GM19467 (cell line): ENCODE measurements around the gene P2RX5.

Source experiments
- ATAC-seq: cut with Tn5 transposase; IDR thresholded peaks from one replicate; pipeline ENCODE4 v1.9.1; 2021; ENCODE audit warnings: mild to moderate bottlenecking, moderate library complexity; ENCODE audit not compliant: unreplicated experiment

P2RX5 gene

DNA sequence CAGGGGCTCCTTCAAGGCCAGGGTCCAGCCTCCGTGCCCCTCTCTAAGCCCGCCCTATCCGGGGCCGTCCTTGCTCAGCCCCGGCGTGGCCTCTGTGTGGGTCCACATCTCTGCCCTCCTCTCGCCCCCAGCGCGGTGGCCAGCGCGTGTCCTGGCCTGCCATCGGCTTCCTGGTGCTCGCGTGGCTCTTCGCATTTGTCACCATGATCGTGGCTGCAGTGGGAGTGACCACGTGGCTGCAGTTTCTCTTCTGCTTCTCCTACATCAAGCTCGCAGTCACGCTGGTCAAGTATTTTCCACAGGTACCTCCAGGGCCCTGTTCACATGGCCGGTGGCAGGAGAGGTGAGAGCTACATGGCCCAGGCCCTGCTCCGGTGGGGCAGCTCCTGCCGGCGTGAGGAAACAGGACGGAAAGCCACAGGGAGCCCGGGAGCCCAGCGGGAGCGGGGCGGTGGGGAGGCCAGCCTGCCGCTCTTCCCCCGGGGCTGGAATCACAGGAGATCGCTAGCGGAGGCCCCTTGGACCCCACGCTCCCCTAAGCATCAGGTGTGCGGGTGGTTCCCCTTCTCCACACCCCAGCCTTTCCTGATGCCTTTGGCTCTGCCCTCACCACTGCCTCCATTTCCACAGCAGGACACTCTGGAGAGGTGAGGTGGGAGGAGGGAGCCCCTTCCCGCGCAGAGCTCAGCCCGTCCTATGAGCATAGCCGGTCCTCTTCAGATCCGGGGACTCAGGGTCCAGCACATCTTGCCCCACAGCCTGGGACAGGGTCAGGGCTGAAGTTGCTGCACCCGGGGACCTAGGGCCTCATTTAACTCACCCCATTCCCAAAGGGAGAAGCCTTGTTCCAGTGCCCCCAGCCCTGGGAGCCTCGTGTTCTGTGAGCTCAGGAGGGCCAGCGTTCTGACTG, 37.8 kb downstream of the P2RX5 start:
- no peak for ATAC-seq

DNA sequence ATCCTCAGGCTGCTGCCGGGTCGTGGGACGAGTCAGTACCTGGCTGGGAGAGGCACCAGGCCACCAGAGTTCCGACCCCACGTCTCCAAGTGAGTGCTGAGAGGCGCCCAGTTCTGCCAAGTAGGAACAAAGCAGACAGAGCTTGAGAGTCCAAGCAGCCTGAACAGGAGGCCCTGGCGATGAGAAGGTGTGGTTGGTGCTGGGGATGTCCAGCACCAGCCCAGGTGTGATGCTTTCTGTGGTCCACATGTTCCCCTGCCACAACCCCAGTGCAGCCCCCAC, 38.4 kb downstream of the P2RX5 start:
- no peak for ATAC-seq

DNA sequence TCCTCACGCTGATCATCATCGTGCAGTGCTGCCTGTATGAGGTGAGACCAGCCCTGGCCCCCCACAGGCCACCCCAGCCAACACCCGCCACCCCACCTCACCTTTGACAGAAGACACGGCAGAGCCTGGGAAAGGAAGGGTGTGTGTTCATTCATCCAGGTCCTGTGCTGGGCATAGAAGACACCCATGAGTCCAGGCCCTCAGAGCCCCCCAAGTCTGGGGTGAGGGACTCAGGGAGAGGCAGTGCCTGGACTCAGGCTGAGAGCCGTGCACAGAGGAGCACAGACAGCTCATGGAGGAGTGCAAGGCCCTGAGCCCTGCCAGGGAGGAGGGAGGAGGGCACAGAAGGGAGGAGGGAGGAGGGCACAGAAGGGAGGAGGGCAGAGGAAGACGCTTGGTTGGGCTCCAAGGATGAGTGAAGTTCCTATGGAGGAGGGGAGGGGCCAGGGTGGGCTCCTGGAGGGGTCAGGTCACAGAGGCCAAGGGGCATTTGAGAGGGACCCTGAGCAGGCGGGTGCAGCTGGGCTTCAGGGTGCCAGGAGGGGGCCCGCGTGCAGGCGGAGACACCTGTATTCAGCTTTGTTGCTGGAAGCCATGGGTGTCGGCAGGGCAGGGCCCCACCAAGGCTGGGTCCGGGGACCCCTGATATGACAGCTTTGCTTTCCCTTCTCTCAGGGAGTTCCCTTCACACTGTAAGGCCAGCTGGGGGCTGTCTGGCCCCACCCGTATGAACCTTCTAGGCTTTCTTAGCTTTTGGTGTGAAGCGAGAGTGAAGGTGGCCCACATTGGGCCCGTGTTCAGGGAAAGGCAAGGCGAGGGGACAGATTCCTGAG, 39.0 kb downstream of the P2RX5 start:
- no peak for ATAC-seq

DNA sequence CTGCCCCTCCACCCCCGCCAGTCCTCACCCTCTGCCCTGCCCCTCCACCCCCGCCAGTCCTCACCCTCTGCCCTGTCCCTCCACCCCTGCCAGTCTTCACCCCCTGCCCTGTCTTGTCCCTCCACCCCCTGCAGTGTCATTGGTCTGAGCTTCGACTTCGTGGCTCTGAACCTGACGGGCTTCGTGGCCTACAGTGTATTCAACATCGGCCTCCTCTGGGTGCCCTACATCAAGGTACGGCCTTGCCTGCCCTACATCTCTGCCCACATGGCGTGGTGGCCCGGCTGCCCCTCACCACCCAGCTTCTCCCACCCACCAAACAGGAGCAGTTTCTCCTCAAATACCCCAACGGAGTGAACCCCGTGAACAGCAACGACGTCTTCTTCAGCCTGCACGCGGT, 39.6 kb downstream of the P2RX5 start:
- ATAC-seq, result no peak

DNA sequence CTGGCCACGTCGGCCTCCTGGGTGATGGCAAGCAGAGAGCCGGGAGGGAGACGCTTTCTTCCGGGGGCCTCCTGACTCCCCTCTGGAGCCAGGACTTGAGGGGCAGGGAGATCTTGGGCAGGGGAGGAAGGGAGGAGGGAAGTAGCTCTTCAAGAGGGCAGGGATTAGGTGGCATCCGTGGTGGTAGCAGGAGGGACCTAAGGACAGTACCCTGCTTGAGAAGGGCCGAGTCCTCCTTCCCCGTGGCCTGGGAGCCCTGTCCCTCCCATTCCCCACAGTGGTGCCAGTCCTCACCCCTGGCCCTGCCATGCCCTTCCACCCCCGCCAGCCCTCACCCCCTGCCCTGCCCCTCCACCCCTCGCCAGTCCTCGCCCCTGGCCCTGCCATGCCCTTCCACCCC, 40.2 kb downstream of the P2RX5 start:
- ATAC-seq, result no peak

DNA sequence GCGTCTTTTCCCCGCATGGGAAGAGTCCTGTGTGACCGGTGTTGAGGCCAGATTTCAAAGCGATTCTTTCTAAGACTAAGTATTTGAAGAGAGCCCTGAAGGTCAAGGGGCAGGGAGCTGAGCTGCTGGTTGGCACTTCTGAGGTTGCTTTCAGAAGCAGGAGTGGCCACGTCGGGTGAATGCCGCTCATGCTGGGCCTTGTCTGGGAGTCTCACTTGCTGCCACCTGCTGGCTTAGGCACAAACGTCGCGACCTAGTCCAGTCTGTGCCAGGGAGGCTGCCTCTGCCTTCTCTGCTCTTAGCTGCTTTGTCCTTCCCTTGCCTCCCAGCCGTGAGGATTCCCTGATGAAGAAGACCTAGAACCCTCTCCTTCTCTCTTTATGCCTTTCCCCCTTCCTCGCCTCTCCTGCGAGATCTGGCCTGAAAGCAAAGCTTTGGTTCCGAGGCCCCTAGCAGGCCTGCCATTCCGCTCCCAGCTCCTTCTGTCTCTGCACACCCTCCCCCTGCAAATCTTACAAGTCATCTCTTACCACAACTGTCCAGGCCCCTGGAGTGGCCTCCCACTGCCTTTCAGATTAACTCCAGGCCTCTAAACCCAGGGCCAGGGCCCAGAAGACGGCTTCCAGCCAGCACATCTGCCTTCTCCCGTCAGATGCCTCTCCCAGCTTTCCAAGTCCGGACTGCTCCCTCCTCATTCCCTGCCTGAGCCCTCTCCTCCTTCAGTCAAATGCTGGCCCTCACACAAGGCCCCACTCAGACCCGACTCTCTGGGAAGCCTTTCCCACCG, 48.0 kb downstream of the P2RX5 start:
- no peak for ATAC-seq

DNA sequence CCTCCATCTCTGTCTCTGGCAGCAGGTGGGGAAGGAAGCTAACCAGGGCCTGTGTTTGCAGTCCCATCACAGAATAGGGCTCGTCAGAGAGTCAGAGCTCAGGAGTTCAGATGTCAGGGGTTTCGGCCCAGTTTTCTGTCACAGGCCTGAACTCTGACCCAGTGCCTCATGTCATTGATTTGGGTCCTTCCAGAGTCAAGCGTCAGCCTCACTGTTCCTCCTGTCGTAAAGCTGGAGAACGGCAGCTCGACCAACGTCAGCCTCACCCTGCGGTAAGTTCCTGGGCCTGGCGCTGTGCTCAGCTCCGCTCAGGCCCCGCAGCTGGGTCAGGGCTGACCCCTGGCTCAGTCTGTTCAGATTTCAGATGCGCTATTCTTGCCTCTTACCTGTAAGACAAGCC, 48.7 kb downstream of the P2RX5 start:
- no peak for ATAC-seq

DNA sequence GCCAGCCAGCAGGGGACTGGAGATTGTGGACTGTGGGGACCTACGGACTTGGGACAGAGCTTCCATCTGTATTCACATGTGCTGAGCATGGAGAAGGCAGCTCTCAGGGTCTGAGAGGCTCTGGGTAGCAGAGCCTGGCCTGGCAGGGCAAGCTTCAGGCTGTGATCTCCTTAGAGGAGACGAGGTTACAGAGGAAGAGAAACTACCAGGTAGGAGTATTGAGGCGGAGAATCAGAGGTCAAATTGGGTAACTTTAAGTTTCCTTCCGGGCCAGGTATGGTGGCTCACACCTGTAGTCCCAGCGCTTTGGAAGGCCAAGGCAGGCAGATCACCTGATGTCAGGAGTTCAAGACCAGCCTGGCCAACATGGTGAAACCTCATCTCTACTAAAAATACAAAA, 50.6 kb downstream of the P2RX5 start:
- no peak for ATAC-seq

DNA sequence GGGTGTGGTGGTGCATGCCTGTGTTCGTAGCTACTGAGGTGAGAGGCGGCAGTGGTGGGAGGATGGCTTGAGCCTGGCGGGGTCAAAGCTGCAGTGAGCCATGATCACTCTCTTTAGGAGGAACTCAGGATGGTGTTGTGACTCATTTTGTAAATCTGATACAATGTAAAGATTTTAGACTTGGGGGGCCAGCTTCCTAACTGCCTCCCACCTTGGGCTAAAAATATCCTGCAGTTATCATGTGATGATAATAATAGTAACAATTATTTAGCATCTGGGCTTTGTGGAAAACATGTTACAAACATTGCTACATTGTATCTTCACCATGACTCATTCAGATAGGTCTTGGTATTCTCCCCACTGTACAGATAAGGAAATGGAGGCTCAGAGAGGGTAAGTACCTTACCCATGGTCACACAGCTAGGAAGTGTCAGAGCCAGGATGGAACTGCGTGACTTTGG, 52.0 kb downstream of the P2RX5 start:
- no peak for ATAC-seq

DNA sequence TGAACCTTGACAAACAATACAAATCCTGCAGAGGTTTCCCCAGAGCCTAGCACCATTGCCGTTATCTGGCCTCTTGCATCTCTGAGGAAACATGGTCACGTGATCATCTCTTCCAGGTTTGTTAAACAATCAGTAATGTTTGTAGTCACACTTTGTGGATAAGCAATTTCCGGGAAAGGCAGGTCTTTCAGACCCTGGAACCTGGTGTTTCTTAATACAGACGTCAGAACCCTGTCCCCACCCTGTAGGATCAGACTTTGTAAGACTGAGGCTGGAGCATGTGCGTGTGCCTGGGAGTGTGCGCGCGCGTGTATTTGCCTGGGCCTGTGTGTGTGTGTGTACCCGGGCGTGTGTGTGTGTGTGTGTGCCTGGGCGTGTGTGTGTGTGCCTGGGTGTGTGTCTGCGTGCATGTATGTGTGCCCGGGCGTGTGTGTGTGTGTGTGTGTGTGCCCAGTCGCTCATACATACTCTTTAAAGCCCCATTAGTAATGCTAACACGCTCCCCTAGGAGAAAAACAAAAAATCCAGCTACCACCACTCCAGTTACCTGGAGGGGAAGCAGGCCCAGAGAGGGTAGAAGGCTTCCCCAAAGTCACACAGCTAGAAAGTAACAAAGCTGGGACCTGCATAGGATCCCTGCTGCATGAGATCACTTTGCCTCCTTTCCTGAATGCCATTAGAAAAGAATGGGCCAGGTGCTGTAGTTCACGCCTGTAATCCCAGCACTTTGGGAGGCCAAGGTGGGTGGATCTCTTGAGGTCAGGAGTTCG, 54.1 kb downstream of the P2RX5 start:
- ATAC-seq, result no peak

DNA sequence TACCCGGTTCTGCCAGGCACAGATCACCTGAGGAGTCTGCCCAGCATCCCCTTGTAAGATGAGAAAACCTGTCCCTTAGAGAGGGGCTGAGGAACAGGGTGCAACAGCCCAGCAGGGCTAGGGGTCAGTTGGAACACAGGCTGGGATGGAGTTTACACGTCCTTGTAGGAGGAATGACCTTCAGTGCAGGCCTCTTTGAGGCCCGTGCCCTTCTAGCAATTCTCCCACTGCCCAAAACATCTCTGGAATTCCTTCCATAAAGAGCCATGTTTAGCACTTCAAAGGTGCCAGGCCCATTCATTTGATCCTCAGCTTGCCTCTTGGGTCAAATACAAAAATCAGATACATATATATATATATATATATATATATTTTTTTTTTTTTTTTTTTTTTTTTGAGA, 54.9 kb downstream of the P2RX5 start:
- no peak for ATAC-seq

DNA sequence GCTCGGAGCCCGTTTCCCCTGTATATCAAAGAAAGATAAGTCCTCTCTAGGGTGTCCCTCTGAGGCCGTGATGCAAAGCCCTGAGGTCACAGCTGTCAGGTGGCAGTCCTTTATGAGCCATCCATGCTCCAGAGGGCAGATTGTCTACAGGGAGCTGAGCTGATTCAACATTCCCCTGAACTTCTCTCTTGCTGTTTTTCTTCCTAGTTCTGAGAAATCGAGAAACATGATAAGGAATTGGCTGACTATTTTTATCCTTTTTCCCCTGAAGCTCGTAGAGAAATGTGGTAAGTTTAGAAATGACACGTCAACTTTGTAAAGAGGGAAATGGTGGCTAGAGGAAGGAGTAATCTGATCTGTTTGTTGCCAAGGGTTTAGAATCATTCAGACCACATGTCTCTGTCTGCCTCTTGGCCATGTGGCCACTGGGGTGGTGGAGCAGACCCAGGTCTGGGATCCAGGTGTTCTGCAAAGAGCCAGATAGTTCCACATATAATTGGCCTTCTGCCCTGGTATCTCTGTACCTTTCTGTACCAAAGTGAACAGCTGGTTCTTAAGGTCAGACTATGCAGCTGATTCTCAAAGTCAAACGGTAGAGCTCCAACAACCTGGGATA, 55.9 kb downstream of the P2RX5 start:
- no peak for ATAC-seq

DNA sequence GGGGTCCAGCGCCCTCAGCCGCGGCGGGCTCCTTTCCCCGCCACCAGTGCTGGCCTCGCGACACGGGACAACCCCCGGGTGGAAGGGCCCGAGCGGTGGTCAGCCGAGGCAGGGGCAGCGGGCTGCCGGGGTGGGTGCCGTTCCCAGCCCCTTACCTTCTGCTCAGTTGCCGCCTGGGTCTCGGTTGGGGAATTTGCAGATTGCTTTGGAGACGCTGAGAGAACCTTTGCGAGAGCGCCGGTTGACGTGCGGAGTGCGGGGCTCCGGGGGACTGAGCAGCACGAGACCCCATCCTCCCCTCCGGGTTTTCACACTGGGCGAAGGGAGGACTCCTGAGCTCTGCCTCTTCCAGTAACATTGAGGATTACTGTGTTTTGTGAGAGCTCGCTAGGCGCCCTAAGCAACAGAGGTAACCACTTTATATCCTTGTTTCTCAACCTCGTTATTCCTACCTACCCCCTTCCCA, 59.0 kb downstream of the P2RX5 start:
- ATAC-seq, result peak; percentile 9

DNA sequence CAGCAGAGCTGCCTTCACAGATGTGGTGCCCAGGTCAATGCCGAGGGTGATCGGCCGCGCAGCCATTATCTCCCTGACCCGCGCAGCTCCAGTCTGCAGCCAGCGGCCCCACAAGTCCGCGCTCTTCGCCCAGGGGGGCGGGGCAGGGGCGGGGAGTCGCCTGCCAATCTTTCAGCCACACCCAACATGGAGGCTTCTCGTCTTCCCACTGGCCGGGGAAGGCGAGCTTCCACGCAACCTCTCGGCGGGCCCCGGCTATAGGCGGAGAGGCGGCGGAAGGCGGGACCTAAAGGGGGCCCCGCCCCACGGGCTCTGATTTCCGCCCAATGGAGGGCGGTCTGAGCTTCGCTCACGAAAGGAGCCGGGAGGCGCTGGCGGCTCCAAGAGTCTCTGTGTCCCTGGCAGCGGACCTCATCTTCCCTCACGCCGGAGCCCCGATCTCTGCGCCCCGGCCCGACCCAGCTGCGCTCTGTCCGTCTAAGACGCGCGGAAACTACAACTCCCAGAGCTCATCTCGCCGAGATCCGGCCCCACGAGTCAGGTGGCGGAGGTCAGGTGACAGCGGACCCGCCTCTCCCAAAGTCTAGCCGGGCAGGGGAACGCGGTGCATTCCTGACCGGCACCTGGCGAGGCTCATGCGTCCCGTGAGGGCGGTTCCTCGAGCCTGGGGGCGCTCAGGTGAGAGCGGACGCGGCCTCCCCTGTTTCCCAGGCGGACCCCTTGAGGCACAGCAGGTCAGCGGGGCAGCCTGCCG, 59.6 kb downstream of the P2RX5 start, which contains the start of the genes CTNS and SHPK:
CTNS (plus strand) TSS at position 607 of the 754 bp plus-strand sequence. CDS start 3,447 bp downstream, outside the sequence.
SHPK (minus strand) TSS at position 97 of the 754 bp plus-strand sequence; CDS start at position 66, 31 bp downstream.
- peak; percentile 94 for ATAC-seq

DNA sequence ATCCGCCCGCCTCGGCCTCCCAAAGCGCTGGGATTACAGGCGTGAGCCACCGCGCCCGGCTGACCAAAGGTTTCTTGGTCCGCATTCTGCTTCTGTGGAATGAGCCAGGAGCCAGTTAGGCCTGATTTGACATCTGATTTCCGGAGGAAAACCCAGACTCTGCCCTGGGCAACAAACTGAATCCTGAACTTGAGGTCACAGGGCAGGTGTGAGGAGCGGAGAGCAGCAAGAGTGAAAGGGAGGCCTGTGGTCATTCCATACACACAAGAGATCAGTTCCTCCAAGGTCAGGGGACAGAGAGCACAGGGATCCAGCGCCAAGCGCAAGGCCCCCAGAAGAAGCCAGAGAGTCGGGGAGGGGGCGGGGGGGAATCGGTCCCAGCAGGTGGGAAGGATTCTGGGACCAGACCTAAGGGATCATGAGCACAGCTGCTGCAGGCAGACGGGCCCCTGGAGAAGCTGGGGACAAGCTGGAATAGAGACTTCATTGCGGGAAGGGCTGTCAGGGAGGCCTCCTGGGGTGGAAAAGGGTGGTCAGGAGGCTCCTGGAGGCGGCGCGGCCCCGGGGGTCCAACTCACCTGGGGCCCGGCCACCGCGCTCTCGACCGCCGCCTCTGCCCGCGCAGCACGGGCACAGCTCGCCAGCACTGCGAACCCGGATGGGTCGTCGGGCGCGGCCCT, 60.3 kb downstream of the P2RX5 start:
- no peak for ATAC-seq

DNA sequence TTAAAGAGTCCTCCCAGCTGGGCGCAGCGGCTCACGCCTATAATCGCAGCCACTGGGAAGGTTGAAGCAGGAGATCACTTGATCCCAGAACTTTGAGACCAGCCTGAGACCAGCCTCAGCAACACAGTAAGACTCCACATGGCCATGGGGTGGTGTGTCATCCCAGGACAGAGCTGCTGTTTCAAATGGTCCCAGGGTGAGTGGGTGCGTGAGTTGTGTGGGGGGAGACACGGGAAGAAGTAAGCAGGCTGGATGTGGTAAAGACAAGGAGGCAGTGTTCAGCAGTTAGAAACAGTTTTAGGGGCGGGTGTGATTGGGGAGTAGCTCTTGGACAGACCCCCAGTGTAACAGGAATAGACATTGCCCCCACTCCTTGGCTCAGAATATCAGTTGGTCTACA, 63.7 kb downstream of the P2RX5 start:
- ATAC-seq, result no peak

DNA sequence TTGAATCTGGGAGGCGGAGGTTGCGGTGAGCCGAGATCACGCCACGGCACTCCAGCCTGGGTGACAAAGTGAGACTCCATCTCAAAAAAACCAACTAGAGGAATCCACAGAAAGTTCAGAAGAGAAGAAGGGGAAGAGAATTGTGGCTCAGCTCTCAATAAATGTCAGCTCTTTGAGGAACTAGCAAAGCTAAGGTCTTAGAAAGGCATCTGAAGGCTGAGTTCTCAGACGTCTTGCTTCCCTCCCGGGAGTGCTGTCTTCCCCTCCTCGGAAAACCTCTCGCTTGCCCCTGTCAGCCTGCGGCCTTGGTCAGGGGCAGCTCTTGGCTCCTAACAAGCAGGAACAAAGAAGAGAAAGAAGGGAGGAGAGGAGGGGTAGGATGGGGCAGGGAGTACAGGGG, 65.2 kb downstream of the P2RX5 start:
- ATAC-seq, result no peak

DNA sequence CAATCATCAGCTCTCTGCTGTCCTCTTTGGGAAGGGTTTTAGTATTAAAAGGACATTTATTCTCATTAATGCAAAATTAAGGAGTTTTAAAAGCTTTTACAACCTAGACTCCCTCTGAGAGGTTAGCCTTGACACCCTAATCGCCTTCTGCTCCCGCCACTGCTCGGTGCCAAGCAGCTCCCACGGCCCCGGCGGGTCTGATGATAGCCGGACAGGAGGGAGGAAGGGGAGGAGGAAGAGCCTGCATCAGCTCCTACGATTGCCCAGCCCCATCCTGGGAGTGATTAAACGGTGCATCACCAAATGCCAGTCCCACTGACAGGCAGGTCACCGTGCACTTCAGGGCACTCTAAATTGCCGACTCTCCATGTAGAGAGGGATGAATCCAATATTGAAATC, 68.2 kb downstream of the P2RX5 start:
- no peak for ATAC-seq
